KMS-11 (cell line): Measurements from ENCODE around the gene POLA1.
"Not testable (repeated sequence)": the region's sequence is repeated elsewhere in the genome, so short reads cannot be mapped to it uniquely, and the experiment has no call there.

Experiments used
- H2AFZ ChIP-seq: fragments of 200-600 bp; sonication (generic); 2 replicates; pipeline ENCODE4 v1.6.1; 2016; ENCODE audit warnings: antibody characterized with exemption, mixed run types, low read depth
- H3K27ac ChIP-seq: fragments of 200-600 bp; sonication (generic); 2 replicates; pipeline ENCODE4 v1.6.1; 2016; ENCODE audit warnings: mild to moderate bottlenecking, mixed run types
- H3K27me3 ChIP-seq: fragments of 200-600 bp; sonication (generic); 2 replicates; pipeline ENCODE4 v1.6.1; 2017; ENCODE audit warnings: mild to moderate bottlenecking, low read depth, mixed run types, moderate library complexity; ENCODE audit not compliant: insufficient read depth
- H3K36me3 ChIP-seq: fragments of 200-600 bp; sonication (generic); 2 replicates; pipeline ENCODE4 v1.6.1; 2017; ENCODE audit warnings: mild to moderate bottlenecking, mixed run types; ENCODE audit not compliant: insufficient read depth
- H3K4me1 ChIP-seq: fragments of 200-600 bp; sonication (generic); 2 replicates; pipeline ENCODE4 v1.6.1; 2016; ENCODE audit warnings: mild to moderate bottlenecking, low read depth, mixed run types; ENCODE audit not compliant: poor library complexity, severe bottlenecking
- H3K4me2 ChIP-seq: fragments of 200-600 bp; sonication (generic); 2 replicates; pipeline ENCODE4 v1.7.0; 2016; ENCODE audit warnings: mild to moderate bottlenecking, mixed run types
- H3K4me3 ChIP-seq: fragments of 200-600 bp; sonication (generic); IDR thresholded peaks from 2 replicates; pipeline ENCODE4 v1.6.1; 2017; ENCODE audit warnings: low read depth, low read length, mixed read lengths; ENCODE audit not compliant: insufficient read depth
- H3K79me2 ChIP-seq: fragments of 200-600 bp; sonication (generic); 2 replicates; pipeline ENCODE4 v1.6.1; 2016; ENCODE audit warnings: low read depth, mixed run types; ENCODE audit not compliant: insufficient read depth
- H3K9ac ChIP-seq: fragments of 200-600 bp; sonication (generic); 2 replicates; pipeline ENCODE4 v1.6.1; 2016; ENCODE audit warnings: mild to moderate bottlenecking, mixed run types
- H4K20me1 ChIP-seq: fragments of 200-600 bp; sonication (generic); 2 replicates; pipeline ENCODE4 v1.6.1; 2016; ENCODE audit warnings: mild to moderate bottlenecking, mixed run types; ENCODE audit not compliant: insufficient read depth
- TF ChIP-seq, protein P1 (sequence below): fragments of 200-600 bp; sonication (generic); conservative IDR thresholded peaks from 2 replicates; pipeline ENCODE4 v1.6.1; 2017; ENCODE audit warnings: low read depth, mild to moderate bottlenecking, antibody characterized with exemption, low read length, moderate library complexity, mixed read lengths

The POLA1 gene

DNA sequence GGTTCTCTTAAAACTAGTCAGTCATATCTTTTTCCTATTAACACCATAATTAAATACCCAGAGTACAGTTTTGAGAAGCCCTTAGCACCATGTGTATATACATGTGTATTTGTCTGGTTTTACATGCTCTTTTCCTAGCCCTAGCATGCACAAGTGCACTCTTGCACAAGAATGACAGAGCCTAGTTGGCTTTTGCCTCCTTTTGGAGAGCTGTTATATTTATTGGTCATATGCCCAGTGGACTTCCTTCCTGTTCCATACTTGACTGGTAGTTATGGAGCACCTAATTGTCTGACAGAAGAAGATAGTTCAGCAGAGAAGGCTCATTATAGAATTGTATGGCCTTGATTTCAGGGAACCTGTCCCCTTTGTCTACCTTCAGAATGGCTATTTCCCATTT, 166.4 kb downstream of the POLA1 start:
- H3K27ac ChIP-seq: no peak overlapping the region
- no peaks in the 10 kb centered on the region for H4K20me1 ChIP-seq
- H2AFZ ChIP-seq: no peak overlapping the region
- no peaks in the 10 kb centered on the region for H3K27me3 ChIP-seq
- no peaks in the 10 kb centered on the region for H3K79me2 ChIP-seq
- no peak overlapping the region for H3K4me2 ChIP-seq
- H3K4me1 ChIP-seq: no peaks in the 10 kb centered on the region
- H3K36me3 ChIP-seq: no peaks in the 10 kb centered on the region
- no peak overlapping the region for H3K9ac ChIP-seq
- H3K4me3 ChIP-seq: no peak overlapping the region
- TF ChIP-seq, protein P1, sequence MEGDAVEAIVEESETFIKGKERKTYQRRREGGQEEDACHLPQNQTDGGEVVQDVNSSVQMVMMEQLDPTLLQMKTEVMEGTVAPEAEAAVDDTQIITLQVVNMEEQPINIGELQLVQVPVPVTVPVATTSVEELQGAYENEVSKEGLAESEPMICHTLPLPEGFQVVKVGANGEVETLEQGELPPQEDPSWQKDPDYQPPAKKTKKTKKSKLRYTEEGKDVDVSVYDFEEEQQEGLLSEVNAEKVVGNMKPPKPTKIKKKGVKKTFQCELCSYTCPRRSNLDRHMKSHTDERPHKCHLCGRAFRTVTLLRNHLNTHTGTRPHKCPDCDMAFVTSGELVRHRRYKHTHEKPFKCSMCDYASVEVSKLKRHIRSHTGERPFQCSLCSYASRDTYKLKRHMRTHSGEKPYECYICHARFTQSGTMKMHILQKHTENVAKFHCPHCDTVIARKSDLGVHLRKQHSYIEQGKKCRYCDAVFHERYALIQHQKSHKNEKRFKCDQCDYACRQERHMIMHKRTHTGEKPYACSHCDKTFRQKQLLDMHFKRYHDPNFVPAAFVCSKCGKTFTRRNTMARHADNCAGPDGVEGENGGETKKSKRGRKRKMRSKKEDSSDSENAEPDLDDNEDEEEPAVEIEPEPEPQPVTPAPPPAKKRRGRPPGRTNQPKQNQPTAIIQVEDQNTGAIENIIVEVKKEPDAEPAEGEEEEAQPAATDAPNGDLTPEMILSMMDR: no peak

DNA sequence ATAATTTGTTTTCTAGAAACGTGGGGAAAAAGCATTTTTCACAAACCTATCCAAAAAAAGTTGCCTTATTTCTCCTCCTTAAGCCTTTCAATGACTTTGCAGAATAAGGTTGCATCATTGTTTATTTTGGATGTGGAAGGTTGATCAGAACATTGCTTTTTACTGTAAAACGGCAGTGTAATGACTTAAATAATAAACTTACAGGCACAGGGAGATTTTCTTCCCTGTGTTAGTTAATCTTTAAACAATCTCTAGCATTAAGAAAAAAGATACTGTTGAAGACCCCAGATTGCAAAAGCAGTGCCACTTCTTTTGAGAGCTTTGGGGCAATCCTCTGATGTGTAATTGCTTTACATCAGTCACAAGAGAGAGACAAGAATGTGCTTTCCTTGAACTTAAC, 168.6 kb downstream of the POLA1 start:
- Histone ChIP-seq H3K4me3 (no peak overlapping the region), H3K27me3 (no peaks in the 10 kb centered on the region), H3K4me1 (no peaks in the 10 kb centered on the region), H4K20me1 (no peaks in the 10 kb centered on the region), H3K4me2 (no peak overlapping the region), H3K79me2 (no peaks in the 10 kb centered on the region), H3K27ac (no peak overlapping the region), H3K9ac (no peak overlapping the region), H2AFZ (no peak overlapping the region), H3K36me3 (no peaks in the 10 kb centered on the region)
- TF ChIP-seq, protein P1: no peak

DNA sequence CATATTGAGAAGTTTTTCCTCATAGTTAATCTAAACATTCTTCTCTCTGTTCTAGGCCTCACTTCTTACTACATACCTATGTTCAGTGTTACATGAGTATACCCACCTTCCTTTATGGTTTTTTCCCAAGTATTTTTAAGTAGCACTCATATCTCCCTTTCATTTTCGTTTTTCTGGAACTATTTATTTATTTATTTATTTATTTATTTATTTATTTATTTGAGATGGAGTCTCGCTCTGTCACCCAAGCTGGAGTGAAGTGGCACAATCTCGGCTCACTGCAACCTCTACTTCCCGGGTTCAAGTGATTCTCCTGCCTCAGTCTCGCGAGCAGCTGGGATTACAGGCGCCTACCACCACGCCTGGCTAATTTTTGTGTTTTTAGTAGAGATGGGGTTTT, 170.1 kb downstream of the POLA1 start:
- H3K27ac ChIP-seq, H3K79me2 ChIP-seq, H3K9ac ChIP-seq, H3K4me3 ChIP-seq, H3K4me1 ChIP-seq, H3K4me2 ChIP-seq, H3K27me3 ChIP-seq, H4K20me1 ChIP-seq, H2AFZ ChIP-seq, H3K36me3 ChIP-seq: not testable (repeated sequence)

DNA sequence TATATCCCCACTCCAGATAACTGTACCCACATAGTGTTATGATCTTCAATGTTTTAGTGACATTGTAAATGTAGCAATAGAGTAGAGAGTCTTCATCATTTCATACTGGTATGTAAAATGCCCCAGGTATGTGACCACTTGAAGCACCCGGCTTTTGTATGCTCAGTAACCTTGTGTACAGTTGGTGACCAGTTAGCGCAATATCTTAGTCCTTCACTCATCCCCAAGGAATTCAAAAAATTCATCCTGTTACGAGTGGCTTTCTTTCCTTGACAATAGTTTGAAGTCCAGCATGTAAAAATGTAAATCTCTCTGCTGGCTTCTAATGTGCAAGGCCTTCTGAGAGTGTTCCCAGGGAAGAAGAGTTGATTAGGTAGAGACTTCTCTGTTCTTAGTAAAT, 176.4 kb downstream of the POLA1 start:
- H3K27me3 ChIP-seq: no peaks in the 10 kb centered on the region
- H2AFZ ChIP-seq: no peak overlapping the region
- no peaks in the 10 kb centered on the region for H4K20me1 ChIP-seq
- H3K4me1 ChIP-seq: peaks cover 29% of the 10 kb centered on the region
- H3K27ac ChIP-seq: no peak overlapping the region
- H3K36me3 ChIP-seq: no peaks in the 10 kb centered on the region
- no peak overlapping the region for H3K4me3 ChIP-seq
- TF ChIP-seq, protein P1: no peak
- no peak overlapping the region for H3K4me2 ChIP-seq
- no peak overlapping the region for H3K9ac ChIP-seq
- no peaks in the 10 kb centered on the region for H3K79me2 ChIP-seq

DNA sequence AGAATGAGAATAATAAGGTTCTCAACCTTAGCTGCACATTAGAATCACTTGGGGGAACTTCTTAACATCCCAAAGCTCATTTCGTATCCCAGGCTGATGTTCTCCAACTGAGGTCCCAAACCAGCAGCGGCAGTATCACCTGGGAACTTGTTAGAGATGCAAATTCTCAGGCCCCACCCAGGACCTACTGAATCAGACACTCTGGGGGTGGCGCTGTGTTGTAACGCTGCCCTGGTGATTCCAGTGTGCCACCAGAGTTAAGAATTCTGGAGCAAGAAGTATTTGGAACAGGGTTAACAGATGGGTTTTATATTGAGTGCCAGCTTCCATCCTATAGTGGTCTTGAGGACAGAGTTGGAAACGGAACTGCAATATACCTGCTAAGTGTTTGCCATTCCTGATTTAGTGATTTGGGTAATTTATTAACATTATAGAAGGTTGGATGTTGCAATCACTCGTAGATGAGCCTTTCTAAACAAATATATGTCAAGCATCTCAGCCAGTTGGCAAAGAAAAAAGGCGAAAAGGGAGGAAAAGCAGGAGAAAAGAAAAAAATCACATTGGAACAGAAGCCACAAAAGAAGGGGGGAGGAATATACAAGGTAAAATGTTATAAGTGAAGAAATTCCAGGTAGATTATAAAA, 181.0 kb downstream of the POLA1 start:
- Histone ChIP-seq H3K79me2 (no peaks in the 10 kb centered on the region), H3K4me1 (peaks cover 73% of the 10 kb centered on the region), H3K27ac (peak overlapping the region; percentile 96), H3K4me2 (peak overlapping the region; percentile 90), H4K20me1 (no peaks in the 10 kb centered on the region), H3K27me3 (no peaks in the 10 kb centered on the region), H3K36me3 (no peaks in the 10 kb centered on the region), H2AFZ (no peak overlapping the region), H3K9ac (peak overlapping the region; percentile 85; the same call in 1 of the 2 replicates), H3K4me3 (no peak overlapping the region)
- TF ChIP-seq, protein P1: no peak
